Pancreas (tissue), 10 donors: ENCODE data around the gene TFCP2. TPM values are rescaled to one million over a fixed set of nuclear protein-coding genes. Genes with fewer than 3 reads are reported as not detected.

ENCODE experiments used
- ATAC-seq, 4 donors: fragments of 200-7000 bp; cut with Tn5 transposase; one replicate each; pipeline versions ENCODE4 v1.8.0 to v1.9.1; 2020; ENCODE audit warnings: mild to moderate bottlenecking in 4 of 4, moderate library complexity in 4 of 4
- DNase-seq, 6 donors: peaks; one replicate each; pipeline ENCODE4 v3.0.0-alpha.2; 2020
- FAIRE-seq: peaks from 2 replicates; lab custom pipeline; 2012; peaks lifted over from hg19 to GRCh38; lab: Jason Lieb, UNC
- H3K27ac ChIP-seq, 4 donors: fragments of 200-600 bp; sonication (generic); 1 replicate in 3 of 4; 2 replicates in 1 of 4; pipeline versions ENCODE4 v1.5.0 to v1.8.0; 2020
- H3K27me3 ChIP-seq, 4 donors: fragments of 200-600 bp; one replicate each; pipeline ENCODE4 v1.8.0; 2021
- H3K36me3 ChIP-seq, 3 donors: fragments of 200-600 bp; sonication (generic) in 1 of 3; one replicate each; pipeline versions ENCODE4 v1.5.0 to v1.8.0; 2020 to 2021
- H3K4me1 ChIP-seq, 3 donors: fragments of 200-600 bp; one replicate each; pipeline ENCODE4 v1.8.0; 2021
- H3K4me3 ChIP-seq, 4 donors: fragments of 200-600 bp; sonication (generic) in 2 of 4; one replicate each; pipeline versions ENCODE4 v1.5.0 to v1.8.0; 2020 to 2021
- H3K9me3 ChIP-seq, 4 donors: fragments of 200-600 bp; one replicate each; pipeline ENCODE4 v1.8.0; 2021
- WGBS, 2 donors: extraction: QIAGEN DNeasy Blood & Tissue Kit; methylation state at CpG; one replicate each; pipeline ENCODE4 v1.1.7; 2013; 5-methylcytosine and 5-hydroxymethylcytosine counted together
- intact Hi-C, 3 donors: fragments of 100-400 bp; cut with DNase I; formaldehyde crosslinking; loops; one replicate each; pipeline versions ENCODE4 v1.11.1 to v1.14.2; 2022
- polyA plus RNA-seq, 2 donors: library from polyadenylated mRNA; stranded (reverse); fragments of 200-250 nt; gene quantifications; one replicate each; pipeline ENCODE4 v1.2.3, GENCODE V29; 2013
- total RNA-seq, 6 donors: library from RNA; stranded (reverse); fragmentation: NEBNext Ultra II Directional in 4 of 6; extraction: Animal tissue kit (Norgen Biotek cat#: 25700) in 4 of 6; gene quantifications; one replicate each; pipeline versions ENCODE4 v1.2.1 to v1.2.4, GENCODE V29; 2021 to 2023
- TF ChIP-seq, protein P1 (sequence below), 4 donors: fragments of 200-600 bp; sonication (generic) in 3 of 4; IDR thresholded peaks; one replicate each; pipeline versions ENCODE4 v1.5.0 to v1.8.0; 2021; ENCODE audit warnings: antibody characterized with exemption in 4 of 4
- donor health status: healthy with polysubstance abuse.
- donor health status: DM: no; HTN: no; CAD: no; lungs with moderate emphysema.
- donor health status: DM: no; HTN: no; CAD: no.
- donor health status: control.
- donor health status: control.
- donor health status: Bipolar disorder and iron deficiency.
- donor health status: DM: yes; HTN: yes; CAD: no.
- donor health status: DM: no; HTN: no; CAD: no.
- donor health status: DM: no; HTN: no; CAD: no.
- donor health status: DM: yes; HTN: yes; CAD: no.

The TFCP2 gene
- total and polyA plus RNA-seq, 8 donors, result 6.7 to 15.3 (median 9.1) TPM

- FAIRE-seq, result no peak
- no peaks in the 10 kb centered on the region for H3K27me3 ChIP-seq
- DNase-seq, result no peak
- 95 to 97% methylated on average over 5 of the region's 5 CpGs for WGBS, 2 donors
- no peak overlapping the region for H3K4me3 ChIP-seq
- TF ChIP-seq, protein P1, sequence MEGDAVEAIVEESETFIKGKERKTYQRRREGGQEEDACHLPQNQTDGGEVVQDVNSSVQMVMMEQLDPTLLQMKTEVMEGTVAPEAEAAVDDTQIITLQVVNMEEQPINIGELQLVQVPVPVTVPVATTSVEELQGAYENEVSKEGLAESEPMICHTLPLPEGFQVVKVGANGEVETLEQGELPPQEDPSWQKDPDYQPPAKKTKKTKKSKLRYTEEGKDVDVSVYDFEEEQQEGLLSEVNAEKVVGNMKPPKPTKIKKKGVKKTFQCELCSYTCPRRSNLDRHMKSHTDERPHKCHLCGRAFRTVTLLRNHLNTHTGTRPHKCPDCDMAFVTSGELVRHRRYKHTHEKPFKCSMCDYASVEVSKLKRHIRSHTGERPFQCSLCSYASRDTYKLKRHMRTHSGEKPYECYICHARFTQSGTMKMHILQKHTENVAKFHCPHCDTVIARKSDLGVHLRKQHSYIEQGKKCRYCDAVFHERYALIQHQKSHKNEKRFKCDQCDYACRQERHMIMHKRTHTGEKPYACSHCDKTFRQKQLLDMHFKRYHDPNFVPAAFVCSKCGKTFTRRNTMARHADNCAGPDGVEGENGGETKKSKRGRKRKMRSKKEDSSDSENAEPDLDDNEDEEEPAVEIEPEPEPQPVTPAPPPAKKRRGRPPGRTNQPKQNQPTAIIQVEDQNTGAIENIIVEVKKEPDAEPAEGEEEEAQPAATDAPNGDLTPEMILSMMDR (IDR thresholded peaks at IDR 0.05), result no peak
- H3K4me1 ChIP-seq, result peaks cover 5 to 14% (median 7%) of the 10 kb centered on the region in 3 donors
- H3K36me3 ChIP-seq, result peaks cover 0 to 12% (median 0%) of the 10 kb centered on the region in 3 donors
- no peaks in the 10 kb centered on the region for H3K9me3 ChIP-seq
- intact Hi-C loops, result no loop called here
- no peak for ATAC-seq
- H3K27ac ChIP-seq, result no peak overlapping the region
Observed at GRCh38 chr12:51075390-51075789, 97.5 kb downstream of the TFCP2 start.

- peaks cover 5 to 14% (median 7%) of the 10 kb centered on the region in 3 donors for H3K4me1 ChIP-seq
- no peaks in the 10 kb centered on the region for H3K9me3 ChIP-seq
- H3K27me3 ChIP-seq, result no peaks in the 10 kb centered on the region
- WGBS, 2 donors, result 37 to 42% methylated on average over 2 of the region's 2 CpGs
- ATAC-seq, result peak; percentile 75 to 90 (median 86)
- FAIRE-seq, result no peak
- H3K36me3 ChIP-seq, result peaks cover 0 to 22% (median 3%) of the 10 kb centered on the region in 3 donors
- no peak overlapping the region for H3K27ac ChIP-seq
- TF ChIP-seq, protein P1 (IDR thresholded peaks at IDR 0.05), result no peak
- peak in 3 of 6 donors; percentile 52 to 67 (median 64) for DNase-seq
- no peak overlapping the region for H3K4me3 ChIP-seq
- intact Hi-C loops, result no loop called here
Observed at GRCh38 chr12:51071663-51072062, 101.3 kb downstream of the TFCP2 start.

DNA sequence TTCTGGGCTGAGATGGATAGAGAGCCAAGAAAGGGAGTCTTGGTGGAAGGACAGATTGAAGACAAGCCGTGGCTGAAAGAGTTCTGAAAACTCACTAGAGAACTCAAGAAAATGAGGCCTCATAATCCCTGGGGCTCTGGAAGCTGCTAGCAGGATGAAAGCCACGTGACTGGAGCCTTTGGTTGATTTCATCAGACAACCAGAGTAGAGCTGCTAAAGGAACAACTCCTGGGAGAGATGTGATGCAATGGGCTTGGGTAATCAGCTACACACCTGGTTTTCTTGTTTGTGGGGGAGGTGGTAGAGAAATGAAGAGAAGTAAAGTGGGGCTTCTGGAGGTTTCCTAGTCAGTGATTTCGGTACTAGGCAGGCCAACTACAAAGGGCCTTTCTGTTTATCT, 102.9 kb downstream of the TFCP2 start:
- H3K4me1 ChIP-seq, result peaks cover 5 to 11% (median 7%) of the 10 kb centered on the region in 3 donors
- ATAC-seq (peak in 1 of 4 donors; percentile 37), FAIRE-seq (no peak), DNase-seq (peak in 1 of 6 donors; percentile 61)
- intact Hi-C loops, result no loop called here
- TF ChIP-seq, protein P1 (IDR thresholded peaks at IDR 0.05), result no peak
- H3K9me3 ChIP-seq, result no peaks in the 10 kb centered on the region
- no peaks in the 10 kb centered on the region for H3K27me3 ChIP-seq
- WGBS, 2 donors, result 83 to 88% methylated on average over 3 of the region's 3 CpGs
- H3K27ac ChIP-seq, result no peak overlapping the region
- H3K4me3 ChIP-seq, result no peak overlapping the region
- H3K36me3 ChIP-seq, result peaks cover 0 to 25% (median 4%) of the 10 kb centered on the region in 3 donors

GRCh38 chr12:51067771-51068170, 105.2 kb downstream of the TFCP2 start:
- H3K4me3 ChIP-seq, result no peak overlapping the region
- TF ChIP-seq, protein P1 (IDR thresholded peaks at IDR 0.05), result no peak
- FAIRE-seq, result no peak
- 77 to 92% methylated on average over 7 of the region's 7 CpGs for WGBS, 2 donors
- H3K9me3 ChIP-seq, result no peaks in the 10 kb centered on the region
- no peaks in the 10 kb centered on the region for H3K27me3 ChIP-seq
- H3K27ac ChIP-seq, result no peak overlapping the region
- DNase-seq, result no peak
- H3K36me3 ChIP-seq, result peaks cover 4 to 26% (median 4%) of the 10 kb centered on the region in 3 donors
- peaks cover 5 to 11% (median 7%) of the 10 kb centered on the region in 3 donors for H3K4me1 ChIP-seq
- ATAC-seq, result no peak
- intact Hi-C loops, result no loop called here

DNA sequence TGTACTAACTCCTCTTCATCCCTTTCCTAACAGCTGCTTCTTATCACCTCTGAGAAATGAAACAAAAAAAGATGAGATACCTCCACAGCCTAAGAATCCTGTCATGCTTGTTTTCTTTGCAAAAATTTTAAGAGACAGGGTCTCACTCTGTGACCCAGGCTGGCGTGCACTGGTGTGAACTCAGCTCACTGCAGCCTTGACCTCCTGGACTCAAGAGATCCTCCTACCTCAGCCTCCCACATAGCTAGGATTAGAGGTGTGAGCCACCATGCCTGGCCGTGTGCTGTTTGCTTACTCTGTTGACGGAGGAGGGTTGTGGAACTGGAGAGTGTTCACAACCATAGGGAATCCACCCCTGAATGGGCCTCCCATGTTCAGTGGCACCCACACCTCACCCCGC, 105.7 kb downstream of the TFCP2 start:
- no peaks in the 10 kb centered on the region for H3K9me3 ChIP-seq
- no peak for DNase-seq
- no peak for FAIRE-seq
- peaks cover 5 to 11% (median 7%) of the 10 kb centered on the region in 3 donors for H3K4me1 ChIP-seq
- H3K27ac ChIP-seq, result no peak overlapping the region
- no peaks in the 10 kb centered on the region for H3K27me3 ChIP-seq
- intact Hi-C loops, result no loop called here
- TF ChIP-seq, protein P1 (IDR thresholded peaks at IDR 0.05), result no peak
- H3K4me3 ChIP-seq, result no peak overlapping the region
- WGBS, 2 donors, result 84 to 86% methylated on average over 4 of the region's 4 CpGs
- no peak for ATAC-seq
- peaks cover 4 to 26% (median 4%) of the 10 kb centered on the region in 3 donors for H3K36me3 ChIP-seq
